Measurements from ENCODE around the gene RAPGEF4. TPM values are rescaled to one million over a fixed set of nuclear protein-coding genes. Genes with fewer than 3 reads are reported as not detected.

The RAPGEF4 gene
- total and polyA plus RNA-seq, 2 of the 8 experiments (the other 6 are each of a cell fraction or from before 2014, with no cell fraction given): 1.2 to 2.6 TPM

GRCh38 chr2:172701250-172701649 is 34.4 kb upstream of the RAPGEF4 start (continued):
- TF ChIP-seq CHD7 (IDR thresholded peaks at IDR 0.05; ENCODE audit: insufficient replicate concordance, low read length) (no peak), ASH2L (IDR thresholded peaks at IDR 0.05; ENCODE audit: low read length) (no peak), RFX5 (IDR thresholded peaks at IDR 0.05; ENCODE audit: borderline replicate concordance, low read depth, low read length) (no peak), SIN3A (conservative IDR thresholded peaks at IDR 0.05 in 1 of 2, IDR thresholded peaks at IDR 0.05 in 1 of 2; ENCODE audit: low read depth in 1 of 2, low read length in 2 of 2) (no peak), TAF1 (IDR thresholded peaks at IDR 0.05; ENCODE audit: low read depth, low read length) (no peak), HDAC2 (IDR thresholded peaks at IDR 0.05; ENCODE audit: borderline replicate concordance in 1 of 2, low read depth in 2 of 2, low read length in 2 of 2) (no peak), RNF2 (IDR thresholded peaks at IDR 0.05; ENCODE audit: borderline replicate concordance, low read depth, low read length, missing control alignments, poor library complexity, severe bottlenecking) (no peak), RAD21 (IDR thresholded peaks at IDR 0.05 in 1 of 2, conservative IDR thresholded peaks at IDR 0.05 in 1 of 2; ENCODE audit: low read depth in 2 of 2, low read length in 2 of 2) (no peak)

Data from H1 (cell line).